Stomach smooth muscle (tissue), 2 donors: ENCODE measurements around the gene HLTF.

Experiments
- H3K27ac ChIP-seq: one replicate; pipeline ENCODE4 v1.7.0; 2013; ENCODE audit warnings: mild to moderate bottlenecking, low read length, inconsistent platforms
- H3K27me3 ChIP-seq, 2 donors: one replicate each; pipeline ENCODE4 v1.7.0; 2013; ENCODE audit warnings: low read length in 2 of 2; ENCODE audit not compliant: insufficient read depth in 2 of 2, control insufficient read depth in 1 of 2
- H3K36me3 ChIP-seq, 2 donors: one replicate each; pipeline ENCODE4 v1.7.0; 2013; ENCODE audit warnings: low read length in 2 of 2; ENCODE audit not compliant: control insufficient read depth in 2 of 2, insufficient read depth in 2 of 2
- H3K4me1 ChIP-seq: one replicate; pipeline ENCODE4 v1.7.0; 2013; ENCODE audit warnings: low read length; ENCODE audit not compliant: control insufficient read depth, insufficient read depth
- H3K4me3 ChIP-seq, 2 donors: one replicate each; pipeline ENCODE4 v1.7.0; 2013; ENCODE audit warnings: low read length in 2 of 2
- H3K9ac ChIP-seq, 2 donors: one replicate each; pipeline ENCODE4 v1.7.0; 2013; ENCODE audit warnings: low read length in 2 of 2, mild to moderate bottlenecking in 1 of 2
- H3K9me3 ChIP-seq, 2 donors: one replicate each; pipeline ENCODE4 v1.7.0; 2013; ENCODE audit warnings: low read length in 2 of 2; ENCODE audit not compliant: control insufficient read depth in 2 of 2
- donor health status: healthy.
- donor health status: Pancreatic carcinoma.

HLTF gene

GRCh38 chr3:149085828-149086231, 503 bp downstream of the HLTF start:
- H3K27me3 ChIP-seq: no peaks in the 10 kb centered on the region

DNA sequence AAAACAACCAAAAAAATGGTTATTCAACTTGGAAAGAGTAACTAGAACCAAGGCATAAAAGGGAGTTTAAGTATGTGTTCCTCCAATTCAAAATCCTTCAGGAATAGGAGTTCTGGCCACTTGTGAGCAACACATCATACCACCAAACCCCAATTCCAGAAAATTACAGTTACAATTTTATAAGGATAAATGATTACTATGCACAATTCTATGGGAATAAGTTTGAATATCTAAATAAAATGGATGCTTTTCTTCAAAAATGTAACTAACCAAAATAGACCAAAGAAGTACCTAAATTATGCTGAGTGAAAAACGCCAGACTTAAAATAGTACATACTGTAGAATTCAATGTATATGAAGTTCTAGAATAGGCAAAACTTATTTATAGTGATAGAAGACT, 4.6 kb downstream of the HLTF start:
- Histone ChIP-seq H3K4me3 (no peak overlapping the region), H3K27me3 (no peaks in the 10 kb centered on the region), H3K9ac (no peak overlapping the region), H3K9me3 (no peaks in the 10 kb centered on the region), H3K27ac (no peak overlapping the region), H3K4me1 (peaks cover 11% of the 10 kb centered on the region), H3K36me3 (no peaks in the 10 kb centered on the region)

More at GRCh38 chr3:149085828-149086231, 503 bp downstream of the HLTF start:
- Histone ChIP-seq H3K27ac (peak overlapping the region; percentile 53), H3K36me3 (no peaks in the 10 kb centered on the region), H3K4me3 (peak overlapping the region; percentile 74 to 92), H3K9me3 (no peaks in the 10 kb centered on the region), H3K4me1 (peaks cover 11% of the 10 kb centered on the region), H3K9ac (peak overlapping the region; percentile 52 to 71)

GRCh38 chr3:149080699-149081091, 5.6 kb downstream of the HLTF start:
- H3K9me3 ChIP-seq: no peaks in the 10 kb centered on the region
- no peaks in the 10 kb centered on the region for H3K36me3 ChIP-seq
- H3K9ac ChIP-seq: no peak overlapping the region
- H3K4me3 ChIP-seq: no peak overlapping the region
- H3K27me3 ChIP-seq: no peaks in the 10 kb centered on the region
- no peak overlapping the region for H3K27ac ChIP-seq
- H3K4me1 ChIP-seq: peaks cover 7% of the 10 kb centered on the region

DNA sequence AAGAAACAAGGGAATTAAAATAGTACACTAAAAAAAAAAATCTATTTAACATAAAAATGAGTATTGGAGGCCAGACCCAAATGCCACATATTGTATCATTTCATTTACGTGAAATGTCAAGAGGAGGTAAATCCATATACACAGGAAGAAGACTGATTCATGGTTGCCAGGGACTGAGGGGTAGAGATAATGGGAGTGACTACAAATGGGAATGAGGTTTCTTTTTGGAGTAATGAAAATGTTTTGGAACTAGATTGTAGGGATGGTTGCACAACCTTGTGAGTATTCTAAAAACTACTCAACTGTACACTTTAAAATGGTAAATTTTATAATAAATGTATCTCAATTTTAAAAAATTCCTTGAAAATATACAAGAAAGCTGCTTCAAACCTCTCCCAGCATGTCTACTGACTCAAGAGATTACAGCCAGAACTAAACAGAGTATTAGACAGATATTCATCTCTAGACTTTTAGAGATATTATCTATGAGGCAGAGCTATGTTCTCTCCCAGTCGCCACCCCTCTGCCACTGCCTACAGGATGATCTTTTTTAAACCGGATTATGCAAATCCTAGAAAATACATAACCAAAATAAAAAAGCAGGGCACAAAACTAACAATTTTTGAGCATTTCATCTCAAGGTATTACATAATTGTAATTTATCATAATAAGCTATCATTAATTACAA, 6.2 kb downstream of the HLTF start:
- Histone ChIP-seq H3K4me1 (peaks cover 2% of the 10 kb centered on the region), H3K27me3 (no peaks in the 10 kb centered on the region), H3K27ac (no peak overlapping the region), H3K9me3 (no peaks in the 10 kb centered on the region), H3K36me3 (peaks cover 0 to 2% of the 10 kb centered on the region in 2 donors), H3K9ac (no peak overlapping the region), H3K4me3 (no peak overlapping the region)

GRCh38 chr3:149077628-149078027, 8.7 kb downstream of the HLTF start:
- H3K27me3 ChIP-seq: no peaks in the 10 kb centered on the region
- H3K27ac ChIP-seq: no peak overlapping the region
- H3K9me3 ChIP-seq: no peaks in the 10 kb centered on the region
- peaks cover 6 to 16% of the 10 kb centered on the region in 2 donors for H3K36me3 ChIP-seq
- no peaks in the 10 kb centered on the region for H3K4me1 ChIP-seq
- H3K9ac ChIP-seq: no peak overlapping the region
- no peak overlapping the region for H3K4me3 ChIP-seq

DNA sequence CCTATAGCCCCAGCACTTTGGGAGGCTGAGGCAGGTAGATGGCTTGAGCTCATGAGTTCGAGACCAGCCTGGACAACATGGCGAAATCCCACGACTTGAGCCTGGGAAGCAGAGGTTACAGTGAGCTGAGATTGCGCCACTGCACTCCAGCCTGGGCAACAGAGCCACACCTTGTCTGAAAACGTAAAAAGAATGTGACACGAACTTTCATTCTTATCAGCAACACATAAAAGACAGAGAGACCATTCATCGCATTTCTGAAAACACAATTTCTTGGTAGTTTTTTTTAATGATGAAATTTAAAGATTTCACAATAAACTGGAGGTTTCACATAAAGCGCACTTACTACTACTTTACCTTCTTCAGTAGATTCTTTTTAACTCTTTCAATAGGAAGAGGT, 18.4 kb downstream of the HLTF start:
- H3K36me3 ChIP-seq: peaks cover 0 to 11% of the 10 kb centered on the region in 2 donors

DNA sequence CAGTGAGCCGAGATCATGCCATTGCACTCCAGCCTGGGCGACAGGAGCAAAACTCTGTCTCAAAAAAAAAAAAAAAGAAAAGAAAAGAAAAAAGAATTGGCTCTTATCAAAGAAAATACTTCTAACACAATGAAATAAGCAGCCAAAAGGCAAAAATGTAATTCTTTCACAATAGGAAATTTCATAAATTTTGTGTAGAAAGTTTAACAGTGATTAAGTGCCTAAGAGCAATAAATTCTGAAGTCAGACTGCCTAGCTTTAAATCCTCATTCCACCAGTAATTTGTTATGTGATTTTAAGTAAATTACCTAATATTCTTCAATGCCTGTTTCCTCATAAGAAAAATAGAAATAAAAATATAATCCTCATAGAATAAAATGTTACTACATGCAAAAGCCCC, 24.6 kb downstream of the HLTF start:
- Histone ChIP-seq H3K27me3 (no peaks in the 10 kb centered on the region), H3K9ac (no peak overlapping the region), H3K36me3 (peaks cover 4 to 9% of the 10 kb centered on the region in 2 donors), H3K9me3 (no peaks in the 10 kb centered on the region), H3K27ac (no peak overlapping the region), H3K4me3 (no peak overlapping the region), H3K4me1 (no peaks in the 10 kb centered on the region)

More for the DNA sequence above, 18.4 kb downstream of the HLTF start:
- no peaks in the 10 kb centered on the region for H3K27me3 ChIP-seq
- no peaks in the 10 kb centered on the region for H3K9me3 ChIP-seq
- no peak overlapping the region for H3K9ac ChIP-seq
- H3K27ac ChIP-seq: no peak overlapping the region
- no peaks in the 10 kb centered on the region for H3K4me1 ChIP-seq
- H3K4me3 ChIP-seq: no peak overlapping the region

DNA sequence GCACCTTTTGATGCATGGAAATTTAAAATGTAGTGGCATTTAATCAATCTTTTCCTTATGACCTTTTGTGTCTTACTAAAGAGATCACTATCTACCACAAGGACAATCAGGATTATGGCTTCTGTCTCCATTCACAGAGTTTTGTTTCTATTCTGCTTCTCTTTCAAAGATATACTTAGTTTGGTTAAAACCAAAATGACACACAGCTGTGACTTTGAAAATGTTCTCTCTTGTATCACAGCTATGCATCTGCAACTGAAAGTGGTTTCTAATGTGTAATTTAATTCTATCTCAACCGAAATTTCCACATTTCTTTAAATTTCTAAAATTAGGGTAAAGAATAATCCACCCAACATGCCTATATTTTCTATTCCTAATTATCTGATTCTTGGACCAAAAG, 27.7 kb downstream of the HLTF start:
- Histone ChIP-seq H3K36me3 (peaks cover 6 to 14% of the 10 kb centered on the region in 2 donors), H3K27me3 (no peaks in the 10 kb centered on the region), H3K27ac (no peak overlapping the region), H3K9ac (no peak overlapping the region), H3K9me3 (no peaks in the 10 kb centered on the region), H3K4me3 (no peak overlapping the region), H3K4me1 (no peaks in the 10 kb centered on the region)

DNA sequence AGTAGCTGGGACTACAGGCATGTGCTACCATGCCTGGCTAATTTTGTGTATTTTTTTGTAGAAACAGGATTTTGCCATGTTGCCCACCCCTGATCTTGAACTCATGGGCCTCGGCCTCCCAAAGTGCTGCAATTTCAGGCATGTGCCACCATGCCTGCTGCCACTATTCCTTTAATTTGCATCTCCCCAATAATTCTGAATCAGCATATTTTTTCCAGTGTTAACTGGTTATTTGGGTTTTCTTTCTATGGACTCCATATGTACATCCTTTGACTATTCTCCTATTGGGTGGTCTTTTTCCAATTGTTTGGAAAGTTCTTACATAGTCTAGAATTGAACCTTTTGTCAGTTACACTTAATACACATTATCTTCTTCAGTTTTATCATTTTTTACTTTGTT, 28.1 kb downstream of the HLTF start:
- Histone ChIP-seq H3K27ac (no peak overlapping the region), H3K4me3 (no peak overlapping the region), H3K27me3 (no peaks in the 10 kb centered on the region), H3K9ac (no peak overlapping the region), H3K36me3 (peaks cover 7 to 16% of the 10 kb centered on the region in 2 donors), H3K9me3 (no peaks in the 10 kb centered on the region), H3K4me1 (no peaks in the 10 kb centered on the region)

GRCh38 chr3:149055575-149055974, 30.8 kb downstream of the HLTF start:
- no peaks in the 10 kb centered on the region for H3K27me3 ChIP-seq
- peaks cover 9 to 13% of the 10 kb centered on the region in 2 donors for H3K36me3 ChIP-seq
- H3K9me3 ChIP-seq: no peaks in the 10 kb centered on the region
- H3K4me1 ChIP-seq: no peaks in the 10 kb centered on the region
- H3K4me3 ChIP-seq: no peak overlapping the region
- H3K27ac ChIP-seq: no peak overlapping the region
- no peak overlapping the region for H3K9ac ChIP-seq

- Histone ChIP-seq H3K27me3 (no peaks in the 10 kb centered on the region), H3K4me1 (no peaks in the 10 kb centered on the region), H3K9ac (no peak overlapping the region), H3K9me3 (no peaks in the 10 kb centered on the region), H3K4me3 (no peak overlapping the region), H3K27ac (no peak overlapping the region), H3K36me3 (peaks cover 4 to 12% of the 10 kb centered on the region in 2 donors)
Measured at GRCh38 chr3:149044339-149045083, 41.8 kb downstream of the HLTF start.
